ENCODE measurements around the gene AIMP1.
"Not testable (repeated sequence)": the region's sequence is repeated elsewhere in the genome, so short reads cannot be mapped to it uniquely, and the experiment has no call there.

The AIMP1 gene

GRCh38 chr4:106312997-106313522, 3.3 kb upstream of the AIMP1 start:
- H3K27ac ChIP-seq: no peak overlapping the region
- TF ChIP-seq CTCF (IDR thresholded peaks at IDR 0.05): no peak
- TF ChIP-seq ZFX (IDR thresholded peaks at IDR 0.05; ENCODE audit: borderline replicate concordance): no peak

GRCh38 chr4:106314960-106315359, 1.4 kb upstream of the AIMP1 start:
- TF ChIP-seq CTCF (IDR thresholded peaks at IDR 0.05): no peak
- no peak for TF ChIP-seq ZFX (IDR thresholded peaks at IDR 0.05; ENCODE audit: borderline replicate concordance)
- peak overlapping the region; percentile 93 for H3K27ac ChIP-seq

GRCh38 chr4:106315476-106315967, 828 bp upstream of the AIMP1 start:
- peak overlapping the region; percentile 93 for H3K27ac ChIP-seq

GRCh38 chr4:106316773-106317409, 541 bp downstream of the AIMP1 start:
- TF ChIP-seq CTCF (IDR thresholded peaks at IDR 0.05): no peak
- no peak for TF ChIP-seq ZFX (IDR thresholded peaks at IDR 0.05; ENCODE audit: borderline replicate concordance)
- H3K27ac ChIP-seq: peak overlapping the region; percentile 93

More at GRCh38 chr4:106315476-106315967, 828 bp upstream of the AIMP1 start:
- TF ChIP-seq CTCF (IDR thresholded peaks at IDR 0.05) (no peak), ZFX (IDR thresholded peaks at IDR 0.05; ENCODE audit: borderline replicate concordance) (no peak)

GRCh38 chr4:106317815-106318214, 1.5 kb downstream of the AIMP1 start:
- TF ChIP-seq ZFX (IDR thresholded peaks at IDR 0.05; ENCODE audit: borderline replicate concordance) (no peak), CTCF (IDR thresholded peaks at IDR 0.05) (no peak)

GRCh38 chr4:106318511-106318910, 2.2 kb downstream of the AIMP1 start:
- H3K27ac ChIP-seq: no peak overlapping the region
- TF ChIP-seq CTCF (IDR thresholded peaks at IDR 0.05) (no peak), ZFX (IDR thresholded peaks at IDR 0.05; ENCODE audit: borderline replicate concordance) (no peak)

More at GRCh38 chr4:106317815-106318214, 1.5 kb downstream of the AIMP1 start:
- H3K27ac ChIP-seq: no peak overlapping the region

GRCh38 chr4:106320235-106320634, 3.9 kb downstream of the AIMP1 start:
- H3K27ac ChIP-seq: no peak overlapping the region
- TF ChIP-seq ZFX (IDR thresholded peaks at IDR 0.05; ENCODE audit: borderline replicate concordance) (no peak), CTCF (IDR thresholded peaks at IDR 0.05) (no peak)

- H3K27ac ChIP-seq: not testable (repeated sequence)
Observed at GRCh38 chr4:106321168-106321567, 4.8 kb downstream of the AIMP1 start.

GRCh38 chr4:106321814-106322213, 5.5 kb downstream of the AIMP1 start:
- not testable (repeated sequence) for H3K27ac ChIP-seq

Measured in 22Rv1 (cell line).